RWPE2 (cell line): ENCODE measurements around the gene RICTOR.

Source experiments
- ATAC-seq: fragments of 200-7000 bp; cut with Tn5 transposase; 3 replicates; pipeline ENCODE4 v1.9.1; 2021; ENCODE audit warnings: low read depth
- DNase-seq: peaks from one replicate; pipeline ENCODE4 v3.0.0-alpha.2; 2020; ENCODE audit warnings: low spot score
- H3K27ac ChIP-seq: fragments of 450-650 bp; 2 replicates; pipeline ENCODE4 v1.5.1; 2017; ENCODE audit warnings: mild to moderate bottlenecking; ENCODE audit not compliant: poor library complexity, severe bottlenecking
- H3K27me3 ChIP-seq: fragments of 250-450 bp; sonication (Bioruptor Pico); 2 replicates; pipeline ENCODE4 v1.5.1; 2021; ENCODE audit warnings: mild to moderate bottlenecking, moderate library complexity; ENCODE audit not compliant: insufficient read depth, poor library complexity, severe bottlenecking
- H3K36me3 ChIP-seq: fragments of 250-450 bp; sonication (Bioruptor Pico); 2 replicates; pipeline ENCODE4 v1.5.1; 2020; ENCODE audit warnings: low read depth, mild to moderate bottlenecking, moderate library complexity
- H3K4me1 ChIP-seq: fragments of 250-450 bp; sonication (Bioruptor Pico); 2 replicates; pipeline ENCODE4 v1.5.1; 2021; ENCODE audit warnings: mild to moderate bottlenecking, moderate library complexity; ENCODE audit not compliant: insufficient read depth, poor library complexity, severe bottlenecking
- H3K4me3 ChIP-seq: fragments of 250-450 bp; sonication (Bioruptor Pico); 2 replicates; pipeline ENCODE4 v1.5.1; 2021; ENCODE audit warnings: mild to moderate bottlenecking, moderate library complexity; ENCODE audit not compliant: severe bottlenecking
- H3K9me3 ChIP-seq: fragments of 250-450 bp; sonication (Bioruptor Pico); 2 replicates; pipeline ENCODE4 v1.5.1; 2021; ENCODE audit warnings: mild to moderate bottlenecking, moderate library complexity; ENCODE audit not compliant: severe bottlenecking
- CTCF ChIP-seq: fragments of 450-650 bp; IDR thresholded peaks from one replicate; pipeline ENCODE4 v1.5.1; 2017; ENCODE audit warnings: mild to moderate bottlenecking, moderate library complexity; ENCODE audit not compliant: poor library complexity, severe bottlenecking

RICTOR gene

GRCh38 chr5:38906503-38906902 is 167.7 kb downstream of the RICTOR start:
- Histone ChIP-seq H3K9me3 (peaks cover 17% of the 10 kb centered on the region), H3K36me3 (peaks cover 81% of the 10 kb centered on the region), H3K27ac (no peak overlapping the region), H3K27me3 (no peaks in the 10 kb centered on the region), H3K4me1 (peaks cover 3% of the 10 kb centered on the region), H3K4me3 (no peak overlapping the region)
- DNase-seq (no peak), ATAC-seq (no peak)
- no peak for TF ChIP-seq CTCF

- Histone ChIP-seq H3K4me3 (no peak overlapping the region), H3K9me3 (peaks cover 11% of the 10 kb centered on the region), H3K27ac (no peak overlapping the region), H3K4me1 (peaks cover 3% of the 10 kb centered on the region), H3K36me3 (peaks cover 91% of the 10 kb centered on the region), H3K27me3 (no peaks in the 10 kb centered on the region)
- TF ChIP-seq CTCF = no peak
- ATAC-seq = peak; percentile 80; the same call in 2 of the 3 replicates
- DNase-seq = no peak
Measured at GRCh38 chr5:38905516-38905915, 168.7 kb downstream of the RICTOR start.

- H3K36me3 ChIP-seq = peaks cover 91% of the 10 kb centered on the region
- no peak for ATAC-seq
- no peak for TF ChIP-seq CTCF
Measured at GRCh38 chr5:38899936-38900335, 174.3 kb downstream of the RICTOR start.

GRCh38 chr5:38896760-38897159 is 177.4 kb downstream of the RICTOR start:
- Histone ChIP-seq H3K27me3 (no peaks in the 10 kb centered on the region), H3K36me3 (peaks cover 73% of the 10 kb centered on the region), H3K27ac (no peak overlapping the region), H3K4me3 (no peak overlapping the region), H3K4me1 (no peaks in the 10 kb centered on the region), H3K9me3 (peaks cover 28% of the 10 kb centered on the region)
- TF ChIP-seq CTCF = no peak
- ATAC-seq (no peak), DNase-seq (no peak)

More at GRCh38 chr5:38899936-38900335, 174.3 kb downstream of the RICTOR start:
- Histone ChIP-seq H3K4me1 (no peaks in the 10 kb centered on the region), H3K4me3 (no peak overlapping the region), H3K9me3 (peaks cover 15% of the 10 kb centered on the region), H3K27me3 (no peaks in the 10 kb centered on the region), H3K27ac (no peak overlapping the region)
- DNase-seq = no peak

- Histone ChIP-seq H3K27me3 (no peaks in the 10 kb centered on the region), H3K36me3 (peaks cover 77% of the 10 kb centered on the region), H3K4me1 (no peaks in the 10 kb centered on the region), H3K4me3 (no peak overlapping the region), H3K9me3 (peaks cover 27% of the 10 kb centered on the region), H3K27ac (no peak overlapping the region)
- no peak for ATAC-seq
- DNase-seq = no peak
- TF ChIP-seq CTCF = no peak
Measured at GRCh38 chr5:38892363-38892762, 181.8 kb downstream of the RICTOR start.
